Upper lobe of left lung (tissue), 4 donors: ENCODE results near the gene TMEM150A.

Source experiments
- EP300 ChIP-seq, 4 donors: sonication (generic); formaldehyde crosslinking; IDR thresholded peaks; one replicate each; pipeline ENCODE4 v1.5.1; 2017; ENCODE audit warnings: antibody characterized with exemption in 4 of 4, control low read depth in 2 of 4
- POLR2A ChIP-seq, 4 donors: fragments of 450-650 bp; IDR thresholded peaks; one replicate each; pipeline ENCODE4 v1.5.1; 2016 to 2017; ENCODE audit warnings: antibody characterized with exemption in 4 of 4, mild to moderate bottlenecking in 2 of 4
- TF ChIP-seq, protein P1 (sequence below), 6 experiments: fragments of 450-650 bp in 4 of 6; fragments of 200-600 bp in 2 of 6; sonication (generic) in 2 of 6; IDR thresholded peaks; one replicate each; pipeline ENCODE4 v1.5.1; 2016 to 2019; ENCODE audit warnings: antibody characterized with exemption in 6 of 6

DNA sequence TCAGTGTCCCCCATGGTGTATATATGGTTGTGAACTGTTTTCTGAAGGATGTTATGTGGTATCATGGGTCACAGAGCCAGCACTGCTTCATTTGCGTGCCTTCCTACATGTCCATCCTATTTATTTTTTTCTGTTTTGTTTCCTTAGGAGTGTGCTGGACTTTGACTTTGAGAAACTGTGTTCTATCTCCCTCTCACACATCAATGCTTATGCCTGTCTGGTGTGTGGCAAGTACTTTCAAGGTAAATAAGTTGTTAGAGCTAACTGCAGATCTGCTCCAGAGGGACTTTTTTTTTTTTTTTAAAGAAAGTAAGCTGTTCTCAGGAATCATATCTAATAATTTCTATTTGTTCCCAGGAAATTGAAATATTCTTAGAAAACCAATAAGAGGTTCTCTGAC is 18.8 kb upstream of the TMEM150A start:
- no peak for TF ChIP-seq POLR2A (IDR thresholded peaks at IDR 0.05)
- TF ChIP-seq EP300 (IDR thresholded peaks at IDR 0.05): no peak
- TF ChIP-seq, protein P1, sequence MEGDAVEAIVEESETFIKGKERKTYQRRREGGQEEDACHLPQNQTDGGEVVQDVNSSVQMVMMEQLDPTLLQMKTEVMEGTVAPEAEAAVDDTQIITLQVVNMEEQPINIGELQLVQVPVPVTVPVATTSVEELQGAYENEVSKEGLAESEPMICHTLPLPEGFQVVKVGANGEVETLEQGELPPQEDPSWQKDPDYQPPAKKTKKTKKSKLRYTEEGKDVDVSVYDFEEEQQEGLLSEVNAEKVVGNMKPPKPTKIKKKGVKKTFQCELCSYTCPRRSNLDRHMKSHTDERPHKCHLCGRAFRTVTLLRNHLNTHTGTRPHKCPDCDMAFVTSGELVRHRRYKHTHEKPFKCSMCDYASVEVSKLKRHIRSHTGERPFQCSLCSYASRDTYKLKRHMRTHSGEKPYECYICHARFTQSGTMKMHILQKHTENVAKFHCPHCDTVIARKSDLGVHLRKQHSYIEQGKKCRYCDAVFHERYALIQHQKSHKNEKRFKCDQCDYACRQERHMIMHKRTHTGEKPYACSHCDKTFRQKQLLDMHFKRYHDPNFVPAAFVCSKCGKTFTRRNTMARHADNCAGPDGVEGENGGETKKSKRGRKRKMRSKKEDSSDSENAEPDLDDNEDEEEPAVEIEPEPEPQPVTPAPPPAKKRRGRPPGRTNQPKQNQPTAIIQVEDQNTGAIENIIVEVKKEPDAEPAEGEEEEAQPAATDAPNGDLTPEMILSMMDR (IDR thresholded peaks at IDR 0.05): no peak
